ENCODE data around the gene DCLRE1C.
"Not testable (repeated sequence)": the region's sequence is repeated elsewhere in the genome, so short reads cannot be mapped to it uniquely, and the experiment has no call there.

The DCLRE1C gene

DNA sequence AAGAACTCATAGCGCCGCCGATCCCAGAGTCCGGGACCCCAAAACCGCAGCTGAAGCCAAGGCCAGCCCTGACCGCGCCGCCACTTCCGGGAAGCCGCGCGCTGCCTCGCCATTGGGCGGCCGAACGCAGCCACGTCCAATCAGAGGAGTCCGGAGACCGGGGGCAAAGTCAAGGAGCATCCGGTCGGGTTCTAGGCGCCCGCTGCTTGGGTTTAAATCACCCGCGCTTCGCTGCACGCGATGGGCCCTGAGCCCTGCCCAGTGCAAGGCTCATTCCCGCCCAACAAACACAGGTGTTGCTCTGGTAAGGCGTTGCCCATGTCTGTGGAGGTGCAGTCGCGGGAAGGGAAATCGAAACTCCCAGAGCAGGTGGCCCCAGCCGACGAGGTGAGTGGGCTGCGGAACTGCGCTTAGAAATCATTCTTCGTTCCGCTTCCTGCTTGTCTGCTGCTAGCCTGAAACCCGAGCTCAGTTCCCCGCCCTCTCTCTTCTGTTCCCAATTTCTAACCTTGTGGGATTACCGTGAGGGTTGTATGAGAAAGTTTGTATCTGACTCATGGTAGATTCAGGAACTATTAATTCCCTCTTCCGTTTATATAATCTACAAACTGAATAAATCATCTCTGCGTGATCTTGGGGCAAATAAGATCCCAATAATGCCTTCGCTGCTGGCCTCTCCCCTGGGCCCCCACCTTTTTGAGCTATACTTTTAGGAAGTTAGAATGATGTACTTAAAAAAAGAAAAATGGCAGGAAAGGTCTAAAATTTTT is at the start of gene DCLRE1C:
DCLRE1C (minus strand) TSS at position 96 of the 770 bp plus-strand sequence; CDS start at position 10, 86 bp downstream.
- TF ChIP-seq, protein P1, sequence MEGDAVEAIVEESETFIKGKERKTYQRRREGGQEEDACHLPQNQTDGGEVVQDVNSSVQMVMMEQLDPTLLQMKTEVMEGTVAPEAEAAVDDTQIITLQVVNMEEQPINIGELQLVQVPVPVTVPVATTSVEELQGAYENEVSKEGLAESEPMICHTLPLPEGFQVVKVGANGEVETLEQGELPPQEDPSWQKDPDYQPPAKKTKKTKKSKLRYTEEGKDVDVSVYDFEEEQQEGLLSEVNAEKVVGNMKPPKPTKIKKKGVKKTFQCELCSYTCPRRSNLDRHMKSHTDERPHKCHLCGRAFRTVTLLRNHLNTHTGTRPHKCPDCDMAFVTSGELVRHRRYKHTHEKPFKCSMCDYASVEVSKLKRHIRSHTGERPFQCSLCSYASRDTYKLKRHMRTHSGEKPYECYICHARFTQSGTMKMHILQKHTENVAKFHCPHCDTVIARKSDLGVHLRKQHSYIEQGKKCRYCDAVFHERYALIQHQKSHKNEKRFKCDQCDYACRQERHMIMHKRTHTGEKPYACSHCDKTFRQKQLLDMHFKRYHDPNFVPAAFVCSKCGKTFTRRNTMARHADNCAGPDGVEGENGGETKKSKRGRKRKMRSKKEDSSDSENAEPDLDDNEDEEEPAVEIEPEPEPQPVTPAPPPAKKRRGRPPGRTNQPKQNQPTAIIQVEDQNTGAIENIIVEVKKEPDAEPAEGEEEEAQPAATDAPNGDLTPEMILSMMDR (IDR thresholded peaks at IDR 0.05; ENCODE audit: low read depth, low read length), result no peak
- no peaks in the 10 kb centered on the region for H3K9me3 ChIP-seq (ENCODE audit: severe bottlenecking)
- peak within 1 kb of the TSS; percentile 79 for H3K27ac ChIP-seq
- no peaks in the 10 kb centered on the region for H3K36me3 ChIP-seq
- peak within 1 kb of the TSS; percentile 84 for H3K4me3 ChIP-seq (ENCODE audit: low read depth, low read length)
- no peaks in the 10 kb centered on the region for H3K27me3 ChIP-seq (ENCODE audit: insufficient read depth, low read depth, severe bottlenecking)
- DNase-seq, result peak; percentile 83

DNA sequence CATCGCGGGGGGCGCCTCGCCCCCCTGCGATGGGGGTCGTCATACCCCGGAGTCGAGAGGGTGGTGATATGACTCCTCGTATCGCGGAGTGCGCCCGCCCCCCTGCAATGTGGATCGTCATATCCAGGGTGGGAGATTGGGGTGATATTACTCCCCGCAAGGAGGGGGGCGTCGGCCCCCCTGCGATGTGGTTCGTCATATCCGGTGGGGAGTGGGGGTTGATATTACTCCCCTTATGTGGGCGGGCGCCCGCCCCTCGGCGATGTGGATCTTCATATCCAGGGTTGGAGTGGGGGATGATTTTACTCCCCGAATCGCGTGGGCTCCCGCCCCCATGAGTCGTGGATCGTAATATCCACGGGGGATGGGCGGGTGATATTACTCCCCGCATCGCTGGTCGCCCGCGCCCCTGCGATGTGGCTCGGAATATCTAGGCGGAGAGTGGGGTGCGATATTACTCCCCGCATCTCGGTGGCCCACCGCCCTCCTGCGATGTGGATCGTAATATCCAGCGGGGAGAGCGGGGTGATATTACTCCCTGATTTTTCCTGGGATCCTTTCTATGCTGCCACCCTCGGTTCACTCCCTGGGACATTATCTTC is 42.2 kb upstream of the DCLRE1C start:
- Histone ChIP-seq H3K36me3 (no peaks in the 10 kb centered on the region), H3K9me3 (ENCODE audit: severe bottlenecking) (no peaks in the 10 kb centered on the region), H3K27me3 (ENCODE audit: insufficient read depth, low read depth, severe bottlenecking) (no peaks in the 10 kb centered on the region), H3K27ac (no peak overlapping the region), H3K4me3 (ENCODE audit: low read depth, low read length) (no peak overlapping the region)
- TF ChIP-seq, protein P1 (IDR thresholded peaks at IDR 0.05; ENCODE audit: low read depth, low read length), result no peak
- DNase-seq, result no peak

DNA sequence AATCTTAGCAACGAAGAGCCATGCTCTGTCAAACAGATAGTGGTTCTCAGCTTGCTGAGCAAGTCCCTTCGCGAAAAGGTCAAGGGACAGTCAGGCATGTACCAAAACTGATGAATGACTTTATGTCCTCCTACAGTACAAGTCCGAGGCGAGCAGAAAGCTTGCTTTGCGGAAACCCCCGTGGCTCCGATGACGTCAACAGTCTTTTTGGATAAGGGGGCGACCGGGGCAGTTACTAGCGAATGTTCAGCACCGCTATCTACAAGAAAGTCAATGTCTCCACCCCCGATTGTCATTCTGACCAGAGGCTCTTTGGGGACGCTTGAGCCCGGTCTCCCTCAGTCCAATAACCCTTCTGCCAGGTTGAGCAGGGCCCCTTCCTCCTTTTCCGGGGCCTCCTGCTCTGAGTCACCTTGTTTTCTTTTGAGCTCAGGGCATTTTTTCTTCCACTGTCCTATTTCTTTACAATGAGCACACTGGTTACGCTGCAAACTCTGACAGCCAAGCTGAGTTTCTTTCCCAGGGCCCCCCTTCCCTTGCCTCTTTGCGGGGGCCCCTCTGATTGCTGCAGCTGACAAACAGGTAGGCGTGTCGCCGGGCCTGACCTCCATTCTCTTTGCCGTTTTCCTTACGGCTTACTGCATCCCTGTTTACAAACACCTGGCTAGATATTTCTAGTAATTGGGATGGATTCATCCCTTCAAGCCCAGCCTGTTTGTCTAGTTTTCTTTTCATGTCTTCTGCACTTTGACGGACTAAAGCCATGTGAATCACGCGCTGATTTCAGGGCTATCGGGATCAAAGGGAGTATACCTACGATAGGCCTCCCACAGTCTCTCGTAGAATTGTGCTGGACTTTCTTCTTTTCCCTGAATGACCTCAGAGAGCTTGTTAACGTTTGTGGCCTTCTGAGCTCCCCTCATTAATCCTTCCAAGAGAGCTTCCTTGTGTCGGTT is 39.9 kb upstream of the DCLRE1C start:
- not testable (repeated sequence) for H3K27ac ChIP-seq; H3K36me3 ChIP-seq; H3K4me3 ChIP-seq (ENCODE audit: low read depth, low read length); DNase-seq; H3K27me3 ChIP-seq (ENCODE audit: insufficient read depth, low read depth, severe bottlenecking); H3K9me3 ChIP-seq (ENCODE audit: severe bottlenecking)

DNA sequence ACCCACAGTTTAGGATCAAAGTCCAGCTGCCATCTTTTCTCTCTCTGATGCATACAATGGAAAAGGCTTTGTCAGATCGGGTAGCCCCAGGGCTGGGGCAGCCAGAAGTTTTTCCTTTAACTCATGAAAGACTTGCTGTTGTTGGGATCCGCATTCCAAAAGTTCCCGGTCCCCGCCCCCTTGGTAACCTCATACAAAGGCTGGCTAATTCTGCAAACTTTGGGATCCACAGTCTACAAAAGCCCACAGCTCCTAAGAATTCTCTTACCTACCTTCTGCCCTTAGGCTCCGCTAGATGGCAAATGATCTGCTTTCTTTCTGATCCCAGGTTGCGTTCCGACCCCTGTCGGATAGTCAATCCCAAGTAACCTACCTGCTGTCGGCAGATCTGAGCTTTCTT is 38.4 kb upstream of the DCLRE1C start:
- not testable (repeated sequence) for H3K36me3 ChIP-seq; H3K4me3 ChIP-seq (ENCODE audit: low read depth, low read length)

GRCh38 chr10:14991035-14991749 is 37.3 kb upstream of the DCLRE1C start:
- TF ChIP-seq, protein P1 (IDR thresholded peaks at IDR 0.05; ENCODE audit: low read depth, low read length), result peak; percentile 30; the same call in 1 of the 2 replicates
- H3K4me3 ChIP-seq (ENCODE audit: low read depth, low read length); H3K36me3 ChIP-seq; H3K9me3 ChIP-seq (ENCODE audit: severe bottlenecking); H3K27ac ChIP-seq; H3K27me3 ChIP-seq (ENCODE audit: insufficient read depth, low read depth, severe bottlenecking): not testable (repeated sequence)
- peak; percentile 70 for DNase-seq

More for the DNA sequence above, 38.4 kb upstream of the DCLRE1C start:
- H3K9me3 ChIP-seq (ENCODE audit: severe bottlenecking); H3K27ac ChIP-seq; H3K27me3 ChIP-seq (ENCODE audit: insufficient read depth, low read depth, severe bottlenecking); DNase-seq: not testable (repeated sequence)

- H3K27ac ChIP-seq; H3K27me3 ChIP-seq (ENCODE audit: insufficient read depth, low read depth, severe bottlenecking); H3K4me3 ChIP-seq (ENCODE audit: low read depth, low read length); H3K9me3 ChIP-seq (ENCODE audit: severe bottlenecking); DNase-seq; H3K36me3 ChIP-seq: not testable (repeated sequence)
Measured at GRCh38 chr10:14989552-14989951, 35.7 kb upstream of the DCLRE1C start.

Data from WERI-Rb-1 (cell line).